RWPE2 (cell line): Measurements from ENCODE around the gene EPHA2.

Experiments
- ATAC-seq: fragments of 200-7000 bp; cut with Tn5 transposase; 3 replicates; pipeline ENCODE4 v1.9.1; 2021; ENCODE audit warnings: low read depth
- DNase-seq: peaks from one replicate; pipeline ENCODE4 v3.0.0-alpha.2; 2020; ENCODE audit warnings: low spot score
- H3K27ac ChIP-seq: fragments of 450-650 bp; 2 replicates; pipeline ENCODE4 v1.5.1; 2017; ENCODE audit warnings: mild to moderate bottlenecking; ENCODE audit not compliant: poor library complexity, severe bottlenecking
- H3K27me3 ChIP-seq: fragments of 250-450 bp; sonication (Bioruptor Pico); 2 replicates; pipeline ENCODE4 v1.5.1; 2021; ENCODE audit warnings: mild to moderate bottlenecking, moderate library complexity; ENCODE audit not compliant: insufficient read depth, poor library complexity, severe bottlenecking
- H3K36me3 ChIP-seq: fragments of 250-450 bp; sonication (Bioruptor Pico); 2 replicates; pipeline ENCODE4 v1.5.1; 2020; ENCODE audit warnings: low read depth, mild to moderate bottlenecking, moderate library complexity
- H3K4me1 ChIP-seq: fragments of 250-450 bp; sonication (Bioruptor Pico); 2 replicates; pipeline ENCODE4 v1.5.1; 2021; ENCODE audit warnings: mild to moderate bottlenecking, moderate library complexity; ENCODE audit not compliant: insufficient read depth, poor library complexity, severe bottlenecking
- H3K4me3 ChIP-seq: fragments of 250-450 bp; sonication (Bioruptor Pico); 2 replicates; pipeline ENCODE4 v1.5.1; 2021; ENCODE audit warnings: mild to moderate bottlenecking, moderate library complexity; ENCODE audit not compliant: severe bottlenecking
- H3K9me3 ChIP-seq: fragments of 250-450 bp; sonication (Bioruptor Pico); 2 replicates; pipeline ENCODE4 v1.5.1; 2021; ENCODE audit warnings: mild to moderate bottlenecking, moderate library complexity; ENCODE audit not compliant: severe bottlenecking
- TF ChIP-seq, protein P1 (sequence below): fragments of 450-650 bp; IDR thresholded peaks from one replicate; pipeline ENCODE4 v1.5.1; 2017; ENCODE audit warnings: mild to moderate bottlenecking, moderate library complexity; ENCODE audit not compliant: poor library complexity, severe bottlenecking

The EPHA2 gene

DNA sequence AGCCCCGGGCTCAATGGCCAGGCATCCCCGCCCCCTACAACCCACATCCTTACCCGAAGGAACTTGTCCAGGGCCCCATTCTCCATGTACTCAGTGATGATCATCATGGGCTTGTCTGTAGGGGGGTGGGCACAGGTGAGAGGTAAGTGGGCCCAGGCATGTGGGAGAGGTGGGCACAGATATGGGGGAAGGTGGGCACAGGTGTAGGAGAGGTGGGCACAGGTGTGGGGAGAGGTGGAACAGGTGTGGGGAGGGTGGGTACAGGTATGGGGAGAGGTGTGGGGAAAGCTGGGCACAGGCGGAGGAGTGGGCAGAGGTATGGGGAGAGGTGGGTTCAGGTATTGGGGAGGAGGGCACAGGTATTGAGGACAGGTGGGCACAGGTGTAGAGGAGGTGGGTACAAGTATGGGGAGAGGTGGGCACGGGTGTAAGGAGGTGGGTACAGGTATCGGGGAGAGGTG lies 23.5 kb downstream of the EPHA2 start:
- H3K27me3 ChIP-seq: no peaks in the 10 kb centered on the region
- peaks cover 95% of the 10 kb centered on the region for H3K36me3 ChIP-seq
- peak overlapping the region; percentile 23 for H3K27ac ChIP-seq
- ATAC-seq (no peak), DNase-seq (no peak)
- no peak overlapping the region for H3K4me3 ChIP-seq
- TF ChIP-seq, protein P1, sequence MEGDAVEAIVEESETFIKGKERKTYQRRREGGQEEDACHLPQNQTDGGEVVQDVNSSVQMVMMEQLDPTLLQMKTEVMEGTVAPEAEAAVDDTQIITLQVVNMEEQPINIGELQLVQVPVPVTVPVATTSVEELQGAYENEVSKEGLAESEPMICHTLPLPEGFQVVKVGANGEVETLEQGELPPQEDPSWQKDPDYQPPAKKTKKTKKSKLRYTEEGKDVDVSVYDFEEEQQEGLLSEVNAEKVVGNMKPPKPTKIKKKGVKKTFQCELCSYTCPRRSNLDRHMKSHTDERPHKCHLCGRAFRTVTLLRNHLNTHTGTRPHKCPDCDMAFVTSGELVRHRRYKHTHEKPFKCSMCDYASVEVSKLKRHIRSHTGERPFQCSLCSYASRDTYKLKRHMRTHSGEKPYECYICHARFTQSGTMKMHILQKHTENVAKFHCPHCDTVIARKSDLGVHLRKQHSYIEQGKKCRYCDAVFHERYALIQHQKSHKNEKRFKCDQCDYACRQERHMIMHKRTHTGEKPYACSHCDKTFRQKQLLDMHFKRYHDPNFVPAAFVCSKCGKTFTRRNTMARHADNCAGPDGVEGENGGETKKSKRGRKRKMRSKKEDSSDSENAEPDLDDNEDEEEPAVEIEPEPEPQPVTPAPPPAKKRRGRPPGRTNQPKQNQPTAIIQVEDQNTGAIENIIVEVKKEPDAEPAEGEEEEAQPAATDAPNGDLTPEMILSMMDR: no peak
- H3K9me3 ChIP-seq: no peaks in the 10 kb centered on the region
- H3K4me1 ChIP-seq: no peaks in the 10 kb centered on the region

DNA sequence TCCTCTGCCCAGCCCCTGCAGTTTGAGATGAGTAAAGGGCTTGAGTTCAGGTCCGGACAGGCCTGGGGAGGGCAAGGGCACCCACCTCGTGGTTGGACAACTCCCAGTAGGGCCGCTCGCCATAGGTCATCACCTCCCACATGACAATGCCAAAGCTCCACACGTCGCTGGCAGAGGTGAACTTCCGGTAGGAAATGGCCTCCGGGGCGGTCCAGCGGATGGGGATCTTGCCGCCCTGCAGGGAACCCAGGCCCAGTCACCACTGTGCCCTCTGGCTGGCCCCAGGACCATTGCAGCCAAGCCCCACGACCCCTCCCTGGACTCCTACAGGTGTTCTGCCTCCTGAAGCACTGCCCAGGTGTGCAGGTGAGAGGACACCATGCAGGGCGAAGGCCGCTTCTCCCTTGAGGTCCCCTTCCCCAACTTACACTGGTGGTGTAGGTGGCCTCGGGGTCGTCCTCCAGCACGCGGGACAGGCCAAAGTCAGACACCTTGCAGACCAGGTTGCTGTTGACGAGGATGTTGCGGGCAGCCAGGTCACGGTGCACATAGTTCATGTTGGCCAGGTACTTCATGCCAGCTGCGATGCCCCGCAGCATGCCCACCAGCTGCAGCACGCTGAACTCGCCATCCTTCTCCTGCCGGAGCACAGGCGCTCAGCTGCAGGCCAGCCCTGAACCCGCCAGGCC lies 24.1 kb downstream of the EPHA2 start:
- Histone ChIP-seq H3K4me1 (no peaks in the 10 kb centered on the region), H3K9me3 (no peaks in the 10 kb centered on the region), H3K27me3 (no peaks in the 10 kb centered on the region), H3K4me3 (no peak overlapping the region), H3K27ac (peak overlapping the region; percentile 23), H3K36me3 (peaks cover 95% of the 10 kb centered on the region)
- ATAC-seq (no peak), DNase-seq (no peak)
- TF ChIP-seq, protein P1: no peak

DNA sequence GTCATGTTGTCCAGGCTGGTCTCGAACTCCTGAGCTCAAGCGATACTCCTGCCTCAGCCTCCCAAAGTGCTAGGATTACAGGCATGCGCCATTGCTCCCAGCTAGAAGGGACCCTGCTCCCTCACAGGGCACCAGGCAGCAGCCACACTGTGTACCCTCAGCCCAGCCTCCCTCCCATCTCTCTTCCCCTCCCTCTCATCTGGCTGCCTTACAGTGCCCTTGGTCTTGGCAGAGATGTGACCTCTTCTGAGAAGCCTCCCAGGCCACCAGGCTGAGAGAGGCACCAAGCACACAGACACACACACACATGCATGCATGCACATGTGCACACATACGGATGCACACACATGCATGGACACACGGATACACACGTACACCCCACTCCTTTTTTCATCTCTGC lies 25.0 kb downstream of the EPHA2 start:
- H3K4me3 ChIP-seq: no peak overlapping the region
- no peaks in the 10 kb centered on the region for H3K27me3 ChIP-seq
- H3K9me3 ChIP-seq: no peaks in the 10 kb centered on the region
- peaks cover 95% of the 10 kb centered on the region for H3K36me3 ChIP-seq
- TF ChIP-seq, protein P1: no peak
- H3K4me1 ChIP-seq: no peaks in the 10 kb centered on the region
- no peak for ATAC-seq
- DNase-seq: no peak
- peak overlapping the region; percentile 23 for H3K27ac ChIP-seq

DNA sequence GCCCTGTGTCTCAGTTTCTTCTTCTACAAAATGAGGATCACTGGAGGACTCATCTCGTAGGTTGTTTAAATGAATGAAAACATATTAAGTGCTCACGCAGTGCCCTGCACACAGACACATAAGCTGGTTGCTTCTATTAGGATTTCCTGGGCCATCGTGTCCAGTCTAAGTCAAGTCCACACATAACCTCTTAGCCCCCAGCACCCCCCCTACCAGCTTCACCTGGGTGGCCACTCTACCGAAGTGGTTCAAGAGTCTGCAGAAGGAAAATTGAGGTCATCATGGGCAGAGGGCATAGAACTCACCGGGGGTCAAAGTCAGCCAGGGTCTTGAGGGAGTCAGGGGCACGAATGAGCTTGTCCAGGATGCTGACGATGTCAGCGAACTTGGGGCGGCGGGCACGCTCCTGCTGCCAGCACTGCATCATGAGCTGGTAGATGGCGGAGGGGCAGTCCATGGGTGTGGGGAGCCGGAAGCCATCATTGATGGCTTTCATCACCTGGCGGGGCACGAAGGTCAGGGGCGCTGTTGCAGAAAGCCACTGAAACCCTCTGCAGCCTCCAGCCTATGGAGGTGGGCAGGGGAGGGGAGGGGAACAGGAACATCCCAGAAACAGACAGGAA lies 25.8 kb downstream of the EPHA2 start:
- peaks cover 95% of the 10 kb centered on the region for H3K36me3 ChIP-seq
- no peaks in the 10 kb centered on the region for H3K4me1 ChIP-seq
- H3K27ac ChIP-seq: peak overlapping the region; percentile 23
- no peaks in the 10 kb centered on the region for H3K27me3 ChIP-seq
- ATAC-seq (no peak), DNase-seq (no peak)
- H3K4me3 ChIP-seq: no peak overlapping the region
- TF ChIP-seq, protein P1: no peak
- H3K9me3 ChIP-seq: no peaks in the 10 kb centered on the region

DNA sequence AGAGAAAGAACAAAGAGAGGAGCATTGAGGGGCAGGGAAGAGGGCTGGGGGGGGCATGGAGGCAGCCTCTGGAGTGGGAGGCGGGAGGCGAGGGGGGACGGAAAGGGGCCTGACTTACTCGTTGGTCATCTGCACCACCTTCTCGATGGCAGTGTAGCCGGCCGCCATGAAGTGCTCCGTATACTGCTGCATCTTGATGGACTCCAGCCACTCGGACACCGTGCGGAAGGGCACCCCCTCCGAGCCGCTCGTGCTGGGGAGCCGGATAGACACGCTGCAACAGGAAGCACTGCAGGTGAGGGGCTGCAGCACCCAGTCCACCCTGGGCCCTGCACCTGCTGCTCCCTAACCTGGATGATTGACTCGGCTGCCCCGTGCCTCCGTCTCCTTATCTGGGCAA lies 26.6 kb downstream of the EPHA2 start:
- TF ChIP-seq, protein P1: no peak
- H3K27ac ChIP-seq: peak overlapping the region; percentile 23
- H3K9me3 ChIP-seq: no peaks in the 10 kb centered on the region
- no peaks in the 10 kb centered on the region for H3K27me3 ChIP-seq
- DNase-seq (no peak), ATAC-seq (no peak)
- H3K4me1 ChIP-seq: peaks cover 5% of the 10 kb centered on the region
- H3K36me3 ChIP-seq: peaks cover 95% of the 10 kb centered on the region
- H3K4me3 ChIP-seq: no peak overlapping the region
